GM18907 (cell line): ENCODE data around the gene TNS1.

ENCODE experiments used
- ATAC-seq: cut with Tn5 transposase; IDR thresholded peaks from one replicate; pipeline ENCODE4 v1.9.1; 2021; ENCODE audit warnings: mild to moderate bottlenecking, moderate library complexity; ENCODE audit not compliant: unreplicated experiment

Gene TNS1

DNA sequence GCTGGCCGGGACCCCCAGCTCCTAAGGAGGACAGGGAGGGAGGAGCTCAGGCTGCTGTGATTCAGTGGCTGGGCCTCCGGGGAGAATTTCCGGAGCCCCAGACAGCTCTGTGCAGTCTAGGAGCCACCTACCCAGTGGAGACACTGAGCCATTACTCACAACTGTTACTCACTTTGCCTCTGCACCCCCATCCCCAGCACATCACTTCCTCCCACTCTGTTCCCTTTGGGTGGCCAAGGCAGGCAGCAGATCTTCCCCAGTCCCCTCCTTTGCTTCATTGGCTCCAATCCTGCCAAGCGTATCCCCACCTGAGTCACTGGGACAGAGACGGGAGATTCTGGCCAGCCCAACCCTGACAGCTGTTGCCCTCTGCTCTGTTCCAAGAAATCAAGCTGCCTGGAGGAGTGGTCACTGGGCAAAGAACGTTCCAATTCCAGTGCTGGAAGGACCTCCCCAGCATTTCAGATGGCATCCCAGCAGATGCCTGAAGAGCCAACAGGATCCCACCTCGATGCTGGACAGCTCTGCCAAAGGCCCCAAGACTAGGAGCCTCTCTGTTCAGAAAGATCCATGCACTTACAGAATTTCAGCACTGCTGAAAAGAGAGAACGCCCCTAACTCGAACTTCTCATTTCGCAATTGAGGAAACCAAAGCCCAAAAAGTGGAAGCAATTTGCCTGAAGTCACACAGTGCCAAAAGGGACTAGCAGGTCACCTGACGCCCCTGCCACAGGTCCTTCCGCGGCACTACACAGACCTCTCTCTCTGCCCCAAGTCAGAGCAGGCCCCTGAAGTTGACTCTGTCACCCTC is 68.3 kb downstream of the TNS1 start:
- ATAC-seq, result no peak

DNA sequence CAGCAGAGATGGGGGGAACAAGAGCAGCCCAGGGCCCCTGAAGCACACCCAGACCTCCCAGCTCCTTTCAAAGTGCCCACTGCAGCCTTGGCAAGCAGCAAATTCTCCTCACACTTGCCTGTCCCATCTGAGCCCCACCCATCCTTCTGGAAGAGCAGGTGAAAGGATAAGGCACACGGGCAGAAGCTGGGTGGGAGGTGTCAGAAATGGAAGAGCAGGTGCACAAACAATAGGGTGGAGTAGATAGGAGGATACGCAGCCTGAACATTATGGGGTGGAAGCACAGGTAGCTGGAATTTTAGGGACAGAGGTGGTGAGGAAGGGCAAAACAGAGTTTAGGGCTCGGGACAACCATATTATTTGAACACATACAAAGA is 69.2 kb downstream of the TNS1 start:
- no peak for ATAC-seq

GRCh38 chr2:217932803-217933616 is 69.8 kb downstream of the TNS1 start:
- ATAC-seq, result no peak

- ATAC-seq, result no peak
These were observed 70.8 kb downstream of the TNS1 start for GRCh38 chr2:217931846-217932560.

- no peak for ATAC-seq
These were observed 71.8 kb downstream of the TNS1 start for GRCh38 chr2:217930761-217931563.

DNA sequence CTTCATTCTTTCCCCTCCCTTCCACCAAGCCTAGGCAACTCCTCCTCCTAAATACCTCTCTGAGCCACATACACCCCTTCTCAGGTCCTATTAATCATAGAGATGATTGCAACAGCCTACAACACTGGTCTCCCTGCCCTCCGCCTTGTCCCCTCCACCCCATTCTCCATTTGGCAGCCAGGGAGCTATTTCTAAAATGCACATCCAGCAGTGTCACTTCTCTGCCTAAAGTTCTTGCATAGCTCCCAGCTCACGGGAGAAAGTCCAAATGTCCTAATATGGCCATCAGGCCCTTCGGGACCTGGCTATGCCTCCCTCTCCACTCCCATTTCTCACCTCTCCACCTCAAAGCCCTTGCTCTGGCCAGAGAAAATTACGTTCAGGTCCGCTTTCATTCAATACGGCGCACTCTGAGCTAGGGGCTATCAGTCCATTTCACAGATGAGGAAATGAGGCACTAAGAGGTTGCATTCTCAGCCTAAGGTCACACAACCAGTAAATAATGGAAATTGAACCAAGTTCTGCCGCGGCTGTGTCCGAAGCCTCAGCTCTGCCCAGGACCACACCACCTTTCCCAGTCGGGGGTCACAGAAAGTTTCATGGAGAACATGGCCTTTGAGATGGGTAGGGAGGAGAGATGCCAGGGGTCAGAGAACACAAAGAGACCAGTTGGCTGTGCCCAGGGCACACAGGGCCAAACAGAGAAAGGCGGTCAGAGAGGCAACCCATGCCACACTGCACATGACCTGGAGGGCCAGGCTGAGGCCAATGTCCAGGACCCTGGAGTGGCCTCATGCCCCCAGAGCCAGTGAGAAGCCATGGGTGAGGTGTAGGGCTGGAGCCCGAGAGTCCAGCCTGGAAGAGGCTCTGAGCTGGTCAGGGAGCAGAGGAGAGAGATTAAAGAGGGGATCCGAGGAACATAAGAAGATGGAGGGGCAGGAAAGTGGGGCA is 72.8 kb downstream of the TNS1 start:
- ATAC-seq, result no peak

DNA sequence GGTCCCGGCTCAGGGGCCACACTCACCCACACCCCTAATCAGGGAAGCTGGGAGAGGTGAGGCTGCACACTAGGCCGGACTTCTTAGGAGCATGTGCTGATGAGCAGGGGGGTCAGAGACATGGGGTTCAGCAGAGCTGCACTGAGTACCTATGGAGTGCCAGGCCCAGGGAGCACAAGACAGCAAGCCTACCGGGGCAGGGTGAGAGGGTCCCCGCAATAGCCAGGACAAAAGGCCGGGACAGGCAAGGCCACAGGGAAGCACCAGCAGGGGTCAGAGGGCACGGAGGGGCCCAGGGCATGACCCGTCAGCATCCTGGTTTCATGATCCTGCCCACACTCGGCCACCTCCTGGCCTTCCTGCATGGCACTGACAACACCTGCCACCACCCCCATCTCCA is 73.5 kb downstream of the TNS1 start:
- no peak for ATAC-seq

DNA sequence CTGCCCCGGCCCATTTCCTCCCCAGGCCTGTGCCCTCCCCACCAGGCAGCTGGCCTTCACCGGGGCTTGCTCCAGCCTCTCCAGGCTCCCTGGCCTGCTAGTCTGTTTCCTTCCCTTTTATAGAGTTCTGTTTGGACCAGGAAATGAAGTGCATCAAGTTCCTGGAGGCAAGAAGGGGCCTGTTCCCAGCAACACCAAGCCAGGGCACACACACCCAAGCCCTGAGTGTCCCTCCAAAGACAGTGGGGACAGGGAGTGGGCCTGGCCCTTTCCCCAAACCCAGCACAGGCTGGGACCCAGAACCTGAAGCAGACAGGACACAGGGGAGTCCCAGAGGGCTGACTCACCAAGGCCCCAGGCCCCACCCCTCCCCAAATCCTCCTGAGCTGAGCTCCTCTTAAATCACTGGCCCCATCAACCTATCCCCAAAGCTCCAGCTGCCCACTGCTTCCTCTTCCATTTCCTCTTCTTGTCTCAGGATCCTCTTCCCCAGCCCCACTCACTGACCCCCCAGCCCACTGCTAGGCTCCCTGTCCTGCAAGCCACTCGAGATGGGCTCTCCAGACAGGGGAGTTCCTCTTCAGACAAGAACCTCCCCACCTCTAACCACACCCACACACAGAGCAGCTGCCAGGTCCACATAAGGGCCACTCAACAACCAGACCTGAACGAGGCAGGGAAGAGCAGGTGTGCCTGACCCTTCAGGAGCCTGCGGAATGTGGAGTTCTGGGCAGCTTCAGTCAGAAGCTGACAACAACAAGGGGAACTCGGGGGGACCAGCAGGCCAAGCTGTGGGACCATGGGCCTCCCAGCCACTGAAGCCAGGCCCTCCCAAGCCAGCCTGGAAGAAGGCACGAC is 74.2 kb downstream of the TNS1 start:
- ATAC-seq, result no peak

DNA sequence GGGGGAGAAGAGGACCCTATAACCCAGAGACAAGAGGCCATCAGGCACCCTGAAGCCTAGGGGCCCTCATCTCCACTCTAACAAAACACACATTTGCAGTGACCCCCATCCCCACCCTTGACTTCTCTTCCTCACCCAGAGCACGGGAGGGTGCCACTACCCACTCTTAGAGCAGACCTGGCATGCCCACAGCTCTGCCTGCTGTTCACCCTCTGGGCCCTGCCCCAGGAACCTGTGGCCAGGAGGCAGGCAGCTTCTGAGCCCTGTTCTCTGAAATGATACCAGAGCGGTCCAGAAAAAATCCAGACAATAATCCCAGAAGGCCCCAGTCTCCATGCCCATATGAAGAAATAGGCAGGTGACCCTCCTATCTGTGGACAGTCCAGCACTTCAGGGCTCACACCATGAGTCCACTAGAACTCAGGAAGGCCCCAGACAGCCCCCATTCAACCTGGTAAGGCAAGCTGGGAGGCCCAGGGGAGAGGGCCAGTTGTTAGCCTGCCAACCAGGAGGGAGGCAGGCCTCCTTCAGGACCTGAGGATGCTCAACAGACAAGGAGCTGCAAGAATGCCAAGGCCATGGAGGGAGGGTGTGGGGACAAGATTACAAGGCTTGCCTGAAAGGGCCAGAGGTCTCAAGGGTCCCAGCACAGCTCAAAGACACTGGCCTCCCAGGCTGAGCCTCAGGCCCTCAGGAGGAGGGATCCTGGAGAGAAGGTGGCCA is 75.0 kb downstream of the TNS1 start:
- no peak for ATAC-seq

GRCh38 chr2:217926801-217927200 is 76.0 kb downstream of the TNS1 start:
- no peak for ATAC-seq

DNA sequence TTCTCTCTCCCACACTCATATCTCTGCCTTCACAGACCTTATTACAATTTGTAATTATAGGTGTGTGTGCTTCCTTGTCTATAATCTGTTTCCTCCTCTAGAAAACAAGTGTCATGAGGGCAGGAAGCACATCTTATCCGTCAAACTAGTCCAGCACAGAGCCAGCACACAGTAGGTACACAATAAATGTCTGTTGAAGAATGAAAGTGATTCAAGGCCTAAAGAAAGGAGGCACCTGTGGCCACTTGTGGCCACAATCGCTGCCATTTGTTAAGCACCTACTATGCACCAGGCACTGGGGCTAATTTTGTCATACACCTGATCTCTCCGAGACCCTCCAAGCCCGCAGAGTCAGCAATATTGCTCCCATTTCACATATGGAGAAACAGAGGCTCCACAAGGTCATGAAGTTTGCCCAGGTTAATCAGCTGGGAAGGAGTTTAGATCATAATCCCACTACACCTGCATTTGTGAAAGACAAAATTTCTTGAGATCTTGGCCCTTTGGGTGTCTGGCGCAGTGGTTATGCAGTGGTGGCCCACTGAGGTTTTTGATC is 78.4 kb downstream of the TNS1 start:
- ATAC-seq, result no peak

GRCh38 chr2:217923007-217923686 is 79.6 kb downstream of the TNS1 start:
- ATAC-seq, result no peak

GRCh38 chr2:217922101-217923006 is 80.4 kb downstream of the TNS1 start:
- no peak for ATAC-seq

- no peak for ATAC-seq
These were observed 81.8 kb downstream of the TNS1 start for GRCh38 chr2:217920879-217921603.

DNA sequence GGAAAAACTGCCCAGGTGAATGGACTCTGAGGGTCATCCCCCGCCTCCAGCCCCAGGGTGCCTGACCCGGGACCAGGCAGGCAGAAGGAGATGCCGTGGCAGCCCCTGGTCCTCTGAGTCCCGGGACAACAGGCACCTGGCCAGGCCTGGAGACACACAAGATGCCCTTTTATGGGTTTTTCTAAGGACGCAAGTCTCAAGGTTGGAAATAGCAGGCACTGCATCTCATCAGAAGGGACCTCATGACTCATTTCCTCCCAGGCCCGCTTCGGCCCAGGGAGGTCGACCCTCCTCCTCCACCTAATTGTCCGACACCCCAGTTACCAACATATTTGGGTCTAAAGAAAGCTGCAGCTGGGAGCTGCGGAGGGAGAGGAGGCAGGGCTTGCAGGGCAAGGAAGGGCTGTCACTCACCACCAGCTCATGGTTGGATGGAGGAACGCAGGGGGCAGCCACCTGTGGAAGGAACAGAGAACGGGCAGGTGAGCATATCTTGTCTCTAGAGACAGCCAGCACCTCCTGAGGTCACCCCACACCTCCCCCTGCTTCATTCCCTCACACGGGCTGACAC is 82.9 kb downstream of the TNS1 start:
- no peak for ATAC-seq
